ENCODE data around the gene DPAGT1.
"Not testable (repeated sequence)": the region's sequence is repeated elsewhere in the genome, so short reads cannot be mapped to it uniquely, and the experiment has no call there.

The DPAGT1 gene

DNA sequence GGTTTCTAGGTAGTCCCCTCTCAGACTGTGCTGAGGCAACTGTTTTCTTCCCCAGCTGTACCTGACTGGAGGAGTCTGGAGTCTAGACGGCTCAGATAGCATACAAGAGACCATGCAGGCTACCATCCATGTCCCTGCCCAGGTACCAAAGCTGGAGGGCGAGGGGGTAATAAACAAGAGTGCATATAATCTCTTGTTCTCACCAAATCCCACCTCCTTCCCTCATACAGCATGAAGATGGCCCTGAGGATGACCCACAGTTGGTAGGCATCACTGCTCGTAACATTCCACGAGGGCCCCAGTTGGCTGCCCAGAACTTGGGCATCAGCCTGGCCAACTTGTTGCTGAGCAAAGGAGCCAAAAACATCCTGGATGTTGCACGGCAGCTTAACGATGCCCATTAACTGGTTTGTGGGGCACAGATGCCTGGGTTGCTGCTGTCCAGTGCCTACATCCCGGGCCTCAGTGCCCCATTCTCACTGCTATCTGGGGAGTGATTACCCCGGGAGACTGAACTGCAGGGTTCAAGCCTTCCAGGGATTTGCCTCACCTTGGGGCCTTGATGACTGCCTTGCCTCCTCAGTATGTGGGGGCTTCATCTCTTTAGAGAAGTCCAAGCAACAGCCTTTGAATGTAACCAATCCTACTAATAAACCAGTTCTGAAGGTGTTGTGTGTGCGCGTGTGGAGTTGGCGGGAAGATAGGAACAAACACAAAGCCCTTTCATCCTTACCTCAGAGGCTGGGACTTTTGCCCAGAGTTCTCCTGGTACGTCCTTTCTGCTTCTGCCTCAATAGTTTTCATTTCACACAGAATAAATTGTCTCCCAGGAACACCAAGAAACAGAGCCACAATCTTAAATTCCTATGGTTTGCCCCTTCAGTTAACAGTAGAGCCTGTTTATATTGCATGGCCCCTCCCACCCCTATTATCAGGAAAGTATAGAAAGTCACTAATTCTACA lies 8.5 kb downstream of the DPAGT1 start:
- DNase-seq: no peak

DNA sequence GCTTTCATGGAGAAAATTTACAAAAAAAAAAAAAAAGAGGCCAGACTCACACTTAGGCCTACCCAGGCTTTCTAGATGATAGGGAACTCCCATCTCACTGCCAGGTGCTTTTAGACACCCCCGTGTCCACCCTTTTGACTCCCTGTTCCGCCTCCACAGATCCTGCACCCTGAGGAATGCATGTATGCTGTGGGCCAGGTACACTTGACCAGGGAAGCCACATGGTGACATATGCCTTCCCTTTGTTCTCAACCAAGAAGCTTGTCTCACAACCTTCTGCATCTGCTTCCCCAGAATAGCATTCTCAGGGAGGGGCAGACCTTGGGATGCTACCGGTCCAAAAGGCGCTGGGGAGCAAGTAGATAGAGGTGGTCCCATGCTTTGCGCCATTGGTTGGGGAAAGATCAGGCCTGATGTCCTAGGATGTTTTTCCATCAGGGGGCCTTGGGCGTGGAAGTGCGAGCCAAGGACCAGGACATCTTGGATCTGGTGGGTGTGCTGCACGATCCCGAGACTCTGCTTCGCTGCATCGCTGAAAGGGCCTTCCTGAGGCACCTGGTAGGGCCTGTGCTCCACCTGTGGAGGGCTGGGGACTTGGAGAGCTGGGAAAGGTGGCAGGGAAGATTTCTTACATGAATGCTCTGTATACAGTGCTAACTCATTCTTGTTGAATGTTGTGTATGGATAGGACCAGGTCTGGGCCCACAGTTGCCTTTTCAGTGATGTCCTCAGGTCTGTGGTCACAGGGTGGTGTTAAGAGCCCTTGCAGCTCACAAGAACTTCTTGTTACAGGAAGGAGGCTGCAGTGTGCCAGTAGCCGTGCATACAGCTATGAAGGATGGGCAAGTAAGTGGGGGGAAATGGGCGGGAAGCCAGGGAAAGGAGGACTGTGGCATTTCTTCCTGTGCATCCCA lies 9.4 kb downstream of the DPAGT1 start:
- no peak for DNase-seq

DNA sequence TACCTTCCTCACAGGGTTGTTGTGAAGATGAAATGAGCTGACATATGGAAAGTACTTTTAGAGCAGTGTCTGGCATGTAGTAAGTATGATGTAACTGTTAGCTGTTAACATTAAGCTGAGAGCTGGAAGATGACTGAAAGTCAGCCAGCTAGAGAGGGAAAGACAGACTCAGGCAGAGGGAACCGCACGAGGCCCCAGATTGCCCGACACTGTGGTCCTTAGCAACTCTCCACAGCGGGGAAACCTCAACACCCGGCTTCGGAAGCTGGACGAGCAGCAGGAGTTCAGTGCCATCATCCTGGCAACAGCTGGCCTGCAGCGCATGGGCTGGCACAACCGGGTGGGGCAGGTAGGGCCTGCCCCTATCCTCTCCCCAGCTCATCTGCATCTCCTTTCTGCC lies 10.5 kb downstream of the DPAGT1 start:
- DNase-seq: no peak

DNA sequence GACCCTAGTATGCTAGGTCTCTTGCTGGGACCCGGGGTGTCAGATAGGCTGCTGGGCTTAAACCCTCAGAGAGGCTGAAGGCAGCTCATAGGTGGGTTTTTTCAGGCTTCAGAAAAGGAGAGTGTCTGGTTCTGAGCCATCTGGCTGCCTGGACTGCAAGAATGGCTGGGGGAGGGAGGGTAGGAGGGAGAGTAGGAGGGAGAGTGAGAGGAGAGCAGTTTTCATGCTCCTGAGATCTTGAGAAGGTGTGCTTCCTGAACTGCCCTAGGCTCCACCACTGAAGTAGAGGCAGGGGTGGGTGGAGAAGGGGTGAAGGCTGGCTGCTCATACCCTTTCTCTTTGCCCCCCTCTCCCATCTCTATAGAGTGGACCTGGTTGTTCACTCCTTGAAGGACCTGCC lies 12.3 kb downstream of the DPAGT1 start:
- no peak for DNase-seq

DNA sequence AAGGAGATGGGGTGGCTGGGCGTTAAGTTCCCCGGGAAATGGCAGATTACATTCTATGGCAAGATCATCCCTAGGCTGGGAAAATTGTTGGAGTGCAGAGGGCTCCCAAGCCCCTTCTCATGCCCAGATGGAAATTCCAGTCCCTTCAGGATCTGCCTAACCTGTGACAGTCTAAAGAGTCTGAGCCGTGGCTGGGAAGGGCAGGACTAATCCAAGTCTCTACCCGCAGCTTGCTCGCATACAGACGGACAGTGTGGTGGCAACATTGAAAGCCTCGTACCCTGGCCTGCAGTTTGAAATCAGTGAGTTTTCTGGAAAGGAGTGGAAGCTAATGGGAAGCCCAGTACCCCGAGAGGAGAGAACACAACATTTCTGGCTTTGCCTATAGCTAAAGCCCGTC lies 13.2 kb downstream of the DPAGT1 start:
- no peak for DNase-seq

DNA sequence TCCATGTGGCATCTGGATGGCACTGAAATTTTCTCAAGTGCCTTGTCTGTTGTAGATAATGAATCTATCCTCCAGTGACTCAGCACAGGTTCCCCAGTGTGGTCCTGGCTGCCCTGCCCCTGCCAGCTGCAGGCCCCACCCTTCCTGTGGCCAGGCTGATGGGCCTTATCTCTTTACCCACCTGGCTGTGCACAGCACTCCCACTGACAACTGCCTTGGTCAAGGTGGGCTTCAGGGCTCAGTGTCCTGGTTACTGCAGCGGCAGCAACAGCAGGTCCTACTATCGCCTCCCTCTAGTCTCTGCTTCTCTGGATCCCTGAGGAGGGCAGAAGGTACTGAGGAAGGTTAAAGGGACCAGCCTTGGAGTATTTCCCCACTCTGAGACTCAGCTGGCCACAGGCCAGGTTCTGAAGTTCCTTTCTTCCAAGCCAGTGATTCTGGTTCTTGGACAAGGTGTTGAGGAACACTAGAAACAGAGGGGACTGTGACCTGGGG lies 13.9 kb downstream of the DPAGT1 start:
- DNase-seq: no peak

DNA sequence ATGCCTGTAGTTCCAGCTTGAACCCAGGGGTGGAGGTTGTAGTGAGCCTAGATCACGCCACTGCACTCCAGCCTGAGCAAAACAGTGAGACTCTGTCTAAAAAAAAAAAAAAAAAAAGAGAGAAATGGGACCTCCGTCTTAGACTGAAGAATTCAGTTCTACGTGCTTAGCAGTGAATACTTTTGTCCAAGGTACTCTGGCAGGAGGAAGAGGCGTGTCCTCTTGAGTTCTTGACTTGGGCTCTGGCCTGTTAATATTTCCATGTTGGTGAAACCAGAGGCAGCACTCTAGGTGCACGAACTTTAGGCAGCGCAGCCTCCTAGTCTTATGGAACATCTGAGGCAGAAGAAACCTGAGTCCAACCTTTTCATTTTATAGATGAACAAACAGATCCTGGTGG lies 14.5 kb downstream of the DPAGT1 start:
- DNase-seq: no peak

DNA sequence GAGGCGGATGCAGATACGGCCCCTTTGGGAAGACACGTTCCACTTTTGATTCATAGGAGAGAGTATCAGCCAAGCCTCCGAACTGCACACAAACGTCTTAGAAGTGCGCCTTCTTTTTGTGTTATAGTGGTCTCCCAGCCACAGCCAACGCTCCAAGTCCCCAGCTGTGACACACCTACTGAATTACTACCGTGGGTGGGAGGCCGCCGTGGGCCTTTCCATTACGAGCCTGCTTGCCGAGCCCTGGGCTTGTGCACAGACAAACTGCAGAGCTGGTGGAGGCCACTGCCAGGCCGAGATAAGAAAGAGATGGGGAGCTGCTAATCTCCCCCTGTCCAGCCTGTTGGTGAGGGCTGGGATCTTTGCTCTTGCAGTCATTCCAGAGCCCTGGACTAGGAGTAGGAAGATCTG lies 16.2 kb downstream of the DPAGT1 start:
- peak; percentile 41 for DNase-seq

DNA sequence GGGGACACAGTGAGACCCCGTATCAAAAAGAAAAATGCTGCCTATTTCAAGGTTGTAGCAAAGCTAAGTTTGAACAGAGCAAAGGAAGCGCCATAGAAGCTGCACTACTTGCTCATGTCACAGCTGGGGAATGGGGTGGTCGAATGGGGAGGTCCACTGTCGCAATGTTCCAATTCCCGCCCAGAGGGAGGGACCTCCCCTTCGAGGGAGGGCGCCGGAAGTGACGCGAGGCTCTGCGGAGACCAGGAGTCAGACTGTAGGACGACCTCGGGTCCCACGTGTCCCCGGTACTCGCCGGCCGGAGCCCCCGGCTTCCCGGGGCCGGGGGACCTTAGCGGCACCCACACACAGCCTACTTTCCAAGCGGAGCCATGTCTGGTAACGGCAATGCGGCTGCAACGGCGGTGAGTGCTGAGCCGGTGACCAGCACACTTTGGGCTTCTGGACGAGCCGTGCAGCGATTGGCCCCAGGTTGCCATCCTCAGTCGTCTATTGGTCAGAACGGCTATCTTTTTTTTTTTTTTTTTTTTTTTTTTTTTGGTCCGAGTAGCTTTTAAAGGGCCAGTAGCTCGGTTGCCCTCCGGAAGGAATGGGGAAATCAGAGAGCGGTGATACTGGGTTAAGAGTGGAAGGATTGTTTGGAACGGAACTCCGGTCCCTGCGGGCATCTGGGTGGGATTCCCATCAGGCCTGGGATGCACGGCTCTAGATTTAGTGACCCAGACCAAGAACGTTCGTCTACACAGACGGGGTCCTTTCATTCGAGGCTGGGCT lies 16.8 kb downstream of the DPAGT1 start, which contains the start of gene HMBS:
Gene HMBS (plus strand): TSS at position 219 of the 774 bp plus-strand sequence. CDS start 153 bp downstream, at position 372.
- peak; percentile 87 for DNase-seq

DNA sequence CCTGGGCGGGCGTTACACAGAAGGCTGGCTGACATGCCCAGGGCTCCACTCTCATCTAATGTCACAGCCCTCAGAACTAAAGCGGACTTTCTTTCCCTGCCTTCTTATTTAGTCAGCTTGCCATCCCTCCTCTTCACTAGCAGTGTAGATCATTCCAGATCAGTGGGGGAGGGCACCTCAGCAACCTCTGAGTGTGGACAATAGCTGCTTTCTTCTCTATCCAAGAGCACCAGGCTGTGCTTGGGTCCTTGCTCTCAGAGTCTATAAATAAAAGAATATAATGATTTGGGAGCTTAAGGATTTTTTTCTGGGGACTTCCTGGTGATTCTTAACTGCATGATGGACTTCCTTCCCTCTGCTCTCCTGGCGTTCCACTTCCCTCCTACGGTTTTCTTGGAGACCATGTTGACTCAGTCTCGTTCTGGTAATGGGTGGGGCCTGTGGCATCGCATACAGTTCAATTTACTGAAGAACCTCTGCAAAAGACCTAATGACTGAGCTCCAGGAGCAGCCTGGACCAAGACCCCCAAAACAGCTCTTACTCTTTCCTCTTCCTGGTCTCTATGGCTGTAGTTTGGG lies 19.9 kb downstream of the DPAGT1 start:
- DNase-seq: no peak

DNA sequence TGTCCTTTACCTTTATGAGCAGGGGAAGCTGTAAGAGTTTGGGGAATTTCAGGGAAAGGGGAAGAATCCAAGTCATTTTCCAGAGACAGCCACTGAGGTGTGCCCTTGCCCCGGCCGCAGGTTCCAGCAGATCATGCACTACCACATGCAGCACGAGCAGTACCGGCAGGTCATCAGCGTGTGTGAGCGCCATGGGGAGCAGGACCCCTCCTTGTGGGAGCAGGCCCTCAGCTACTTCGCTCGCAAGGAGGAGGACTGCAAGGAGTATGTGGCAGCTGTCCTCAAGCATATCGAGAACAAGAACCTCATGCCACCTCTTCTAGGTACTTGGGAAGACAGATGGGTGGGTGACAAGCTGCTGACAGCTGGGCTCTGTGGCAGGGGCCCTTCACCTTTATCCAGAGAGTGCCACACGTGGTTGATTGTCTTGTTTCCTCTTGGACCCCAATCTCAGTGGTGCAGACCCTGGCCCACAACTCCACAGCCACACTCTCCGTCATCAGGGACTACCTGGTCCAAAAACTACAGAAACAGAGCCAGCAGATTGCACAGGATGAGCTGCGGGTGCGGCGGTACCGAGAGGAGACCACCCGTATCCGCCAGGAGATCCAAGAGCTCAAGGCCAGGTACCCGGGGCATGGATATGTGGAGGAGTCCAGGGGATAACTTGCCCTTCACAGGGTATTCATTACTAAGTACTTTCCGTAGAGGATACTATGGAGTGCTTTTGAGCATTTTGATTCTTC lies 22.8 kb downstream of the DPAGT1 start:
- no peak for DNase-seq

DNA sequence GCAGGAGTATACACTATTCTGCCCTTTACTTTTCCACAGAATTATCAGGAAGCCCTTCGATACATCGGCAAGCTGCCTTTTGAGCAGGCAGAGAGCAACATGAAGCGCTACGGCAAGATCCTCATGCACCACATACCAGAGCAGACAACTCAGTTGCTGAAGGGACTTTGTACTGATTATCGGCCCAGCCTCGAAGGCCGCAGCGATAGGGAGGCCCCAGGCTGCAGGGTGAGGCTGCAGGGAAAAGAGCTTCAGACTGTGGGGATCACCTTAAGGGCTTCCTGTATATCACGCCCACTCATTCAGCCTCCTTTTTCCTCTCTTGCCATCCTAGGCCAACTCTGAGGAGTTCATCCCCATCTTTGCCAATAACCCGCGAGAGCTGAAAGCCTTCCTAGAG lies 23.8 kb downstream of the DPAGT1 start:
- DNase-seq: no peak

DNA sequence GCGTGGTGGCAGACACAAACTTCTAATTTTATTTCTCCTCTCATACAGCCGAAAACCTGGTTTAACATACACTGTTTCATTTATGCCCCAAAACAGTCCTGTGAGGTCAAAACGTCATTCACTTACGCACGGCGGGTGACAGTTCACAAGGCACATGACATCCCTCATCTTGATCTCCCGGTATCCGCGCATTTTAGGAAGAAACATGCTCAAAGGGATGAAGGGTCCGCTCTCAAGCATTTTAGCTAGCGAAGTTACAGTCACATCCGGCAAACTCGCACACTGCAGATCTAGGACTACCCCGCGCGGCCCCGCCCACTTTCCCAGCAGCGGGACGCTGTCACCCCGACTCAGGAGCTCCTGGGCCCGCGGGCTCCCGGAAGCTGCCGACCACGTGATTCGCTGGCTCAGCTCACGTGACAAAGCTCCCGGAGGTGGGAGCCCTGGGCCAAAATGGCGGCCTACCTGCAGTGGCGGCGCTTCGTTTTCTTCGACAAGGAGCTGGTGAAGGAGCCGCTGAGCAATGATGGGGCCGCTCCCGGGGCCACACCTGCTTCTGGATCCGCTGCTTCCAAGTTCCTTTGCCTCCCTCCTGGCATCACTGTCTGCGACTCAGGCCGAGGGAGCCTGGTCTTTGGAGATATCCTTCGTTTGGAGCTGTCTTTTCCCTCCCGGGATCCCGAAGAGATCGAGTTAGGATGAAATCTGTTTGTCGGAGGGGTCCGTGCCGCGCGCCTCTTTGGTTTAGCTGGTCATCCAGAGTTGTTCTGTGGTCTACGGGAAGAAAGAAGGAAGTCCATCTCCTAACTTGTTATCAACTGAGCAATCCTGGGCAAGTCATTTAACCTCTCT lies 34.1 kb downstream of the DPAGT1 start, which contains the start of gene VPS11:
Gene VPS11 (plus strand): TSS at position 448 of the 852 bp plus-strand sequence. CDS start 6 bp downstream, at position 454.
- DNase-seq: peak; percentile 98

DNA sequence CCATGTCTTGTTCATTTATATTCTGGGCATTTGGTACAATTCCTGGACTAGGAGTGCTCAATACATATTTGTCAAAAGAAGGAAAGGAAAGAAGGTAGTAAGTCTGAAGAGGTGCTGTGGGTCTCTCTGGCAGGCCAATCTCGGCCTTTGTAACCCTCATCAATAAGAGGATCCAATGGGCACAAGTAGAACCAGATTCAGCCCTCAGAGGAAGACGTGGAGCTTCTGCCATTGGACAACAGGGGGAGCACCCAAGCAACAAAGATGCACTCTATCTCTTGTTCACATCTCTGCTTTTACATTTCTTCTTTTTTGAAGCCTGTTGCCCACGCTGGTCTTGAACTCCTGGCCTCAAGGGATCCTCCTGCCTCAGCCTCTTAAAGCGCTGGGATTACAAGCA lies 36.3 kb downstream of the DPAGT1 start:
- peak; percentile 44 for DNase-seq

DNA sequence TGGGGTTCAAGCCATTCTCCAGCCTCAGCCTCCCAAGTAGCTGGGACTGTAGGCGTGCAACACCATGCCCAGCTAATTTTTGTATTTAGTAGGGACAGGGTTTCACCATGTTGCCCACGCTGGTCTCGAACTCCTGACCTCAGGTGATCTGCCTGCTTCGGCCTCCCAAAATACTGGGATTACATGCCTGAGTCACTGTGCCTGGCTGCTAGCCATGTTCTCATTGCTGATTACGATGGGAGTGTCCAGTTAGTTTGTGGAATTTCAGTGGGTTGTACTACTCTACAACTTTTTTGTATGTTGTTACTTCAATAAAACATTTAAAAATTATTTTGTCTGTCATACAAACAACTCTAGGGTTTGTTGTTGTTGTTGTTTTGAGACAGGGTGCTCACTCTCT lies 38.9 kb downstream of the DPAGT1 start:
- no peak for DNase-seq

DNA sequence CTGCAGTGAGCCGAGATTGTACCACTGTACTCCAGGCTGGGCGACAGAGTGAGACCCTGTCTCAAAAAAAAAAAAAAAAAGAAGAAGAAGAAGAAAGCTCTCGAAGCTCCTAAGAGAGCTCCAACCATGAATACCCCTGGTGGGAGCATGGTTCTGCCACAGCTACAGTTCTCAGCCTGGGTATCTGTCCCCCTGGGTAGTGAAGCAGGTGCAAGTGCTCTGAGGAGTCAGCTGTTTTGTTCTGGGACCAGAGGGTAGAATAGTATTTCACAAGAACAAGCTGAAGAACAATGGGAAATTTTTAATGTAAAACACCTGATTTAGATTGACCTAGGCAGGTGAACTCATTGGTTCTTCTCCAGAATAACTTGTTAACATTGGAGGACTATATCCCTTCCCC lies 40.4 kb downstream of the DPAGT1 start:
- DNase-seq: no peak

DNA sequence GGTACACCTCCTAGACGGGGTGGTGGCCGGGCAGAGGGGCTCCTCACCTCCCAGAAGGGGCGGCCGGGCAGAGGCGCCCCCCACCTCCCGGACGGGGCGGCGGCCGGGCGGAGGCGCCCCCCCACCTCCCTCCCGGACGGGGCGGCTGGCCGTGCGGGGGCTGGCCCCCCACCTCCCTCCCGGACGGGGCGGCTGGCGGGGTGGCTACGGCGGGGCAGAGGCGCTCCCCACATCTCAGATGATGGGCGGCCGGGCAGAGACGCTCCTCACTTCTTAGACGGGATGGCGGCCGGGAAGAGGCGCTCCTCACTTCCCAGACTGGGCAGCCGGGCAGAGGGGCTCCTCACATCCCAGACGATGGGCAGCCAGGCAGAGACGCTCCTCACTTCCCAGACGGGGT lies 42.5 kb downstream of the DPAGT1 start:
- DNase-seq: not testable (repeated sequence)

DNA sequence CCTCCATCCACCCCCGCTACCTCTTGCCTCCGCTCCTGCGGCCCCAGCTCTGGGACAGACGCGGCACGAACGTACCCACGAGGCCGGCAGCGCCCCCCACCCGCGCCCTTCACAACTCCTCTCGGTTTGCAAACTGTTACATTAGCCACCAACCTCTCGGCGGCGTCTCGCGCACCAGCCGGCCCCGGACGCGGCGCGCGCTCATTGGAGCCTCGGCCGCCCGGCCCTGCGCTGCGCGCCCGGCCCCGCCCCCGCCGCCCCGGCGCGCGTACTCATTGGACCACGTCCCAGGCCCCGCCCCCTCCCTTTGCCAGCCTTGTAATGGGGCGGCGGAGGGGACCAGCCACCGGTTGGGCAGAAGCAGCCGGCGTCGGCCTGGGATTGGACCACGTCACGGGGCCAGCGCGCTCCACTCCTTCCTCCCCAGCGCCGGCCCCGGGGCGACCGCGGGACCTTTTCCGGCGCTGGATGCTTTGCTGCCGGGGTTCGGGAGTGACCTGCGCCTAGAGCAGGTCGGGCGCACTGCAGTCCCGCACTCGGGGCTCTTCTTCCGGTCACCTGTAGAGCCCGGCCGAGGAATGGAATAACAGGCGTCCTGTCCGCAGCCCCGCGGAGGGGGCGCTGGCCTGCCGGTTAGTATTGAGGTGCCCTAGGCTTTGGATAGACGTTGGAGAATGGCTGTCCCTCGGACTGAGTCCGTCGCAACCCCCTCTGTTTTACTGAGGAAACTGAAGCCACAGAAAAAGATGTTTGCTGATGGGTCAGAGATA lies 44.5 kb downstream of the DPAGT1 start, which contains the start of gene HYOU1:
Gene HYOU1 (minus strand): TSS at position 206 of the 770 bp plus-strand sequence. CDS start 1,045 bp downstream, outside the sequence.
- DNase-seq: peak; percentile 99

DNA sequence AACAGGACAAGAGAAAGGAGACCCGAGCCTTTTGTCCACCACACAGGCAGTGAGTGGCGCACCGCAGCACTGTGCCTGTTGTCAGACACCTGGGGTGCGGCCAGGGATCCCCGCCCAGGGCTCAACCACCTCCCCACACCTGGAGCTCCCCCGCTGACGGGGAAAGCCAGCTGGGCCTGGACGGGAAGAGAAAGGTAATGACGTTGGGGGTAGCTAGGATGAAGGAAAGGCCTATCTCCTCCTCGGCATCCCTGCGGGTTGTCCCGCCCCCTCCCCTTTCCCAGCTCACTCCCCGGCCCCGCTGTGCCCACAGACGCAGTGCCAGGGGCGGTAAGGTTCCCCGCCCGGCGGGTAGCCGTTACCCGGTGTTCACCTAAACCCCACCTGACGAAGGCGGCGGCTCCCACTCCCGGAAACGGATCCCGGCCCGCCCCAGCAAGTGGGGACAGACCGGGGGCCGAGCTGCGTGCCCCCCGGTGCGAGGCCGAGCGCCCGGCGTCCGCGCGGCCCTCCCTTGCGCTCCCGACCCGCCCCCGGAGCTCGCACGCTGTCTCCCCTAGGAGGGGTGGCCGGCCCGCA lies 45.1 kb downstream of the DPAGT1 start:
- DNase-seq: peak; percentile 50
